ENCODE measurements around the gene CTNNAL1. TPM values are rescaled to one million over a fixed set of nuclear protein-coding genes. Genes with fewer than 3 reads are reported as not detected.

The CTNNAL1 gene
- total and polyA plus RNA-seq, 2 of the 8 experiments (the other 6 are each of a cell fraction or from before 2014, with no cell fraction given) = 23.2 to 66.1 TPM

GRCh38 chr9:108933231-108933717, 80.0 kb downstream of the CTNNAL1 start:
- no peak overlapping the region for H2BK120ac ChIP-seq (replicated peaks; ENCODE audit: low read depth, low read length)
- no peak for TF ChIP-seq CTBP2 (IDR thresholded peaks at IDR 0.05; ENCODE audit: borderline replicate concordance, insufficient read depth, insufficient read length, low read length)
- no peak for TF ChIP-seq SIN3A (conservative IDR thresholded peaks at IDR 0.05 in 1 of 2, IDR thresholded peaks at IDR 0.05 in 1 of 2; ENCODE audit: low read depth in 1 of 2, low read length in 2 of 2)
- no peak for TF ChIP-seq RFX5 (IDR thresholded peaks at IDR 0.05; ENCODE audit: borderline replicate concordance, low read depth, low read length)
- peaks cover 10 to 26% of the 10 kb centered on the region in 2 experiments for H3K79me2 ChIP-seq (ENCODE audit: control insufficient read depth in 1 of 2, insufficient read depth in 2 of 2, low read length in 2 of 2)
- H2AFZ ChIP-seq (ENCODE audit: low read length) = no peak overlapping the region; the same call in 1 of the 2 replicates
- no peak overlapping the region for H2BK20ac ChIP-seq (ENCODE audit: low read length)
- H3K79me1 ChIP-seq (ENCODE audit: low read depth, low read length) = peaks cover 2% of the 10 kb centered on the region
- H3K23ac ChIP-seq (ENCODE audit: insufficient read length) = no peak overlapping the region
- H2AK5ac ChIP-seq (ENCODE audit: low read depth, low read length) = no peak overlapping the region
- no peak overlapping the region for H2BK12ac ChIP-seq (ENCODE audit: low read depth, low read length)
- H3K56ac ChIP-seq (replicated peaks; ENCODE audit: insufficient read length, low read depth, low read length) = no peak overlapping the region
- peaks cover 0 to 17% (median 3%) of the 10 kb centered on the region in 4 experiments; a peak in 4 of 8 replicates for H3K36me3 ChIP-seq (ENCODE audit: control insufficient read depth in 2 of 4, insufficient read depth in 4 of 4, low read length in 3 of 4)
- no peaks in the 10 kb centered on the region for H3K27me3 ChIP-seq (replicated peaks in 1 of 4; ENCODE audit: control insufficient read depth in 3 of 4, extremely low read depth in 1 of 4, insufficient read depth in 3 of 4, low read length in 3 of 4)
- H3K14ac ChIP-seq (ENCODE audit: insufficient read length) = no peak overlapping the region
- H3K9ac ChIP-seq (replicated peaks in 1 of 4; ENCODE audit: extremely low read depth in 1 of 4, low read depth in 3 of 4, low read length in 3 of 4) = peak overlapping the region; percentile 88 to 91 (median 88)
- DNase-seq (ENCODE audit: low read depth in 1 of 2, low spot score in 2 of 2) (no peak), FAIRE-seq (no peak)
- H3K4me1 ChIP-seq (replicated peaks in 1 of 4; ENCODE audit: control insufficient read depth in 3 of 4, insufficient read depth in 4 of 4, low read length in 3 of 4) = peaks cover 0 to 4% (median under 1%) of the 10 kb centered on the region in 4 experiments; a peak in 4 of 7 replicates
- CTCF ChIA-PET (ENCODE audit: partially characterized antibody) = interaction anchor here (1.3 kb wide), 1 partner anchor 18 kb away, joined by 6 read pairs; no protein-coding TSS in a partner anchor
- no peak overlapping the region for H2BK15ac ChIP-seq (ENCODE audit: low read length)
- H4K5ac ChIP-seq (ENCODE audit: insufficient read length, low read depth, low read length) = peak overlapping the region; percentile 92
- H4K20me1 ChIP-seq (replicated peaks in 1 of 2; ENCODE audit: control insufficient read depth in 1 of 2, insufficient read depth in 2 of 2, low read length in 2 of 2) = no peaks in the 10 kb centered on the region
- H3K18ac ChIP-seq (ENCODE audit: extremely low read depth, low read length) = no peak overlapping the region
- WGBS, 2 experiments (ENCODE audit: extremely low coverage in 1 of 2, insufficient coverage in 1 of 2, insufficient read length in 1 of 2, insufficient replicate concordance in 2 of 2, low coverage in 1 of 2, low lambda C conversion rate in 2 of 2, missing lambda C conversion rate in 1 of 2) = 7% methylated on average over 25 of the region's 25 CpGs; no CpG with 5 or more reads in 1 of the 2 experiments
- H3K23me2 ChIP-seq (ENCODE audit: low read depth, low read length) = peaks cover 10% of the 10 kb centered on the region
- H3K9me3 ChIP-seq (ENCODE audit: insufficient read depth in 2 of 2, low read depth in 1 of 2, low read length in 1 of 2) = no peaks in the 10 kb centered on the region
- H4K8ac ChIP-seq (ENCODE audit: extremely low read depth, insufficient read depth, low read length) = peak overlapping the region; percentile 96; the same call in 1 of the 2 replicates
- H2BK5ac ChIP-seq (ENCODE audit: low read depth, low read length) = peak overlapping the region; percentile 92; the same call in 1 of the 2 replicates
- POLR2A ChIA-PET (ENCODE audit: partially characterized antibody) = interaction anchor here (0.7 to 1.2 kb wide), 3 partner anchors 10 to 564 kb away, joined by 3 read pairs; no protein-coding TSS in a partner anchor
- H4K91ac ChIP-seq (replicated peaks; ENCODE audit: insufficient read length, low read length) = no peak overlapping the region
- H3K27ac ChIP-seq (ENCODE audit: low read depth, low read length) = no peak overlapping the region
- H3K4me3 ChIP-seq (ENCODE audit: extremely low read depth in 1 of 4, insufficient read depth in 2 of 4, low read depth in 3 of 4, low read length in 4 of 4) = peak overlapping the region; percentile 96 to 100 (median 98)
- H3K4me2 ChIP-seq (ENCODE audit: insufficient read depth in 1 of 2, low read depth in 2 of 2, low read length in 2 of 2) = peak overlapping the region; percentile 77 to 99
- H3K4ac ChIP-seq (replicated peaks; ENCODE audit: insufficient read length, low read depth, low read length) = peak overlapping the region; percentile 75
